AG04450 (cell line): ENCODE results near the gene ZFP90. TPM values are rescaled to one million over a fixed set of nuclear protein-coding genes. Genes with fewer than 3 reads are reported as not detected.
"Not testable (repeated sequence)": the region's sequence is repeated elsewhere in the genome, so short reads cannot be mapped to it uniquely, and the experiment has no call there.

ENCODE experiments used
- CTCF ChIA-PET: fragments of 300-600, 350-600 bp; formaldehyde crosslinking; extraction: SDS; loops from one replicate; lab custom pipeline; 2022; ENCODE audit warnings: antibody characterized with exemption, inconsistent platforms; lab: Charles Lee
- POLR2A ChIA-PET: fragments of 350-600 bp; formaldehyde crosslinking; extraction: SDS; loops from one replicate; lab custom pipeline; 2021; ENCODE audit warnings: antibody characterized with exemption, inconsistent platforms; lab: Yijun Ruan, JAX
- DNase-seq: peaks from one replicate; pipeline ENCODE4 v3.0.0-alpha.2; 2011; ENCODE audit warnings: low read depth, low spot score
- H3K27ac ChIP-seq: one replicate; pipeline ENCODE4 v1.5.1; 2012; ENCODE audit warnings: low read depth, low read length, control low read depth
- H3K27me3 ChIP-seq: one replicate; pipeline ENCODE4 v1.6.0; 2012; ENCODE audit warnings: low read length; ENCODE audit not compliant: control insufficient read depth, insufficient read depth
- H3K4me3 ChIP-seq: 2 replicates; pipeline ENCODE4 v1.5.1; 2011; ENCODE audit warnings: mild to moderate bottlenecking, low read depth, low read length, control low read depth
- H3K9me3 ChIP-seq: 2 replicates; pipeline ENCODE4 v1.5.1; 2012; ENCODE audit warnings: low read length; ENCODE audit not compliant: control insufficient read depth, insufficient read depth
- polyA plus RNA-seq: library from polyadenylated mRNA; depleted of rRNA; stranded (reverse); fragments of >200 nt; gene quantifications from 2 replicates; pipeline ENCODE4 v1.2.3, GENCODE V29; 2011
- TF ChIP-seq, protein P1 (sequence below): IDR thresholded peaks from 2 replicates; pipeline ENCODE4 v1.5.1; 2011; ENCODE audit warnings: low read depth, low read length, control low read depth, inconsistent platforms

Gene ZFP90
- polyA plus RNA-seq, 1 experiment = 25.2 TPM

DNA sequence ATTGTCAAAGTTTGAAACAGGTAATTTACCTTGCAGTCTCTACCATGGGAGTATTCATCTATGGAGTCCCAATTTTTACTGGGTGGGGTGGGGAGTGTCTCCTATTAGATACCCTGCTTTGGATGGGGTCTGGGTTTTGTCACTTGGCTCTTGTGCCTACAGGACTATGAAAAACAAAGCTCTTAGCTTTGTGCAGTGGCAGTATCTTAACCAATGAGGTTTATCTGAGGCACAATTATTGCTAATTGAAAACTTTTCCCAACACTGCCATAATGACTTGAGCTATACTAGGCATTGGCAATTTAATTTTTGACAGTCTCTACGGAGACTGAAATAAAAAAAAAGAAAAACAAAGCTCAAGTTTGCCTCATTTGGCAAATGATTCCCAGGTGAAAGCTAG lies 3.8 kb upstream of the ZFP90 start:
- no peak overlapping the region for H3K27ac ChIP-seq
- peaks cover 15% of the 10 kb centered on the region for H3K9me3 ChIP-seq
- no peak overlapping the region for H3K4me3 ChIP-seq
- no peak for DNase-seq
- CTCF ChIA-PET = interaction anchor here (0.6 to 1.4 kb wide), 2 partner anchors 15 to 25 kb away, joined by 3 to 5 read pairs; no protein-coding TSS in a partner anchor
- TF ChIP-seq, protein P1, sequence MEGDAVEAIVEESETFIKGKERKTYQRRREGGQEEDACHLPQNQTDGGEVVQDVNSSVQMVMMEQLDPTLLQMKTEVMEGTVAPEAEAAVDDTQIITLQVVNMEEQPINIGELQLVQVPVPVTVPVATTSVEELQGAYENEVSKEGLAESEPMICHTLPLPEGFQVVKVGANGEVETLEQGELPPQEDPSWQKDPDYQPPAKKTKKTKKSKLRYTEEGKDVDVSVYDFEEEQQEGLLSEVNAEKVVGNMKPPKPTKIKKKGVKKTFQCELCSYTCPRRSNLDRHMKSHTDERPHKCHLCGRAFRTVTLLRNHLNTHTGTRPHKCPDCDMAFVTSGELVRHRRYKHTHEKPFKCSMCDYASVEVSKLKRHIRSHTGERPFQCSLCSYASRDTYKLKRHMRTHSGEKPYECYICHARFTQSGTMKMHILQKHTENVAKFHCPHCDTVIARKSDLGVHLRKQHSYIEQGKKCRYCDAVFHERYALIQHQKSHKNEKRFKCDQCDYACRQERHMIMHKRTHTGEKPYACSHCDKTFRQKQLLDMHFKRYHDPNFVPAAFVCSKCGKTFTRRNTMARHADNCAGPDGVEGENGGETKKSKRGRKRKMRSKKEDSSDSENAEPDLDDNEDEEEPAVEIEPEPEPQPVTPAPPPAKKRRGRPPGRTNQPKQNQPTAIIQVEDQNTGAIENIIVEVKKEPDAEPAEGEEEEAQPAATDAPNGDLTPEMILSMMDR = no peak
- POLR2A ChIA-PET = no interaction called here
- no peaks in the 10 kb centered on the region for H3K27me3 ChIP-seq

DNA sequence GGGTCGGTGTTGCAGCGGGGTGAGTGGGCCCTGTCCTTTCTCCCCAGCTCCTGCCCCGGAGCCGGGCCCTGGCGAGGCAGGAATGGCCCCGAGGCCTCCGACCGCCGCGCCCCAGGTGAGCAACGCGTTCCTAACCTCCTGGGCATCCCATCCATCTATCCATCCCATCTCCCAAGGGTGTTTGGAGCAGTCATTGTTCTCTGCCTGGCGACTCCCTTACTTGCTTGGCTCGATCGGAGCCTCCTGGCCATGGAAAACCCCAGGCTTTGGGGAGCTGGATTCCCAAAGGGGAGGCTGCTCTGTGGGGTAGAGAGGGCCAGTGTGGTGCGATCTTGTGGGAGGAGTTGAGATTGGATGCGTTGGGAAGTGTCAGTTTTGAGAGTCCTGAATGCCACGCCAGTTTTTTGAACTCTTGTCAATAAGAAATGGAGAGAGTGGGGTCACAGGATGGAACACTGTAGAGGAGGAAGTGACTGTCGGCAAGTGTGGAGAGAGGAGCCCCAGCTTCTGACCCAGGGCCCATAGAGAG lies 684 bp downstream of the ZFP90 start:
- H3K27ac ChIP-seq = no peak overlapping the region
- H3K4me3 ChIP-seq = peak overlapping the region; percentile 75
- no peaks in the 10 kb centered on the region for H3K27me3 ChIP-seq
- POLR2A ChIA-PET = no interaction called here
- peaks cover 26% of the 10 kb centered on the region for H3K9me3 ChIP-seq
- CTCF ChIA-PET = interaction anchor here (0.8 to 2.2 kb wide), 2 partner anchors 10 to 19 kb away, joined by 3 to 15 read pairs; no protein-coding TSS in a partner anchor
- TF ChIP-seq, protein P1 = no peak
- DNase-seq = no peak

DNA sequence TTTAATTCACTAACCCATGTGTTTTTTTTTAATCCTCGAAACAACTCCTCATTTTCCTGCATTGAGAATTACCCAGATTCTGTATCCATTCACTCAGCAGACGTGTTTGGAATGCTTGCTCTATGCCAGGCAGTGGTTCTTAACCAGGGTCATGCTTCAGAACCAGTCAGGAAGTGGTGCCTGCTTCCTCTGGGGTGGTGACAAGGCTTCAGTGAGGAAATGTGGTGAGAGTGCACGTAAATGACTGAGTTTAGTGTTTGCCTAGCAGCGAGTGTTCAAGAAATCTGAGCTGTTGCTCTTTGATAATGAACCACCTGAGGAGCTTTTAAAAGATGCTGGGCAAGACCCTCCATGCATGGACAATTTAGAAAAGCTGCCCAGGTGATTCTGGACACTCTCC lies 9.9 kb downstream of the ZFP90 start:
- Histone ChIP-seq H3K27me3 (no peaks in the 10 kb centered on the region), H3K4me3 (no peak overlapping the region), H3K27ac (no peak overlapping the region), H3K9me3 (peaks cover 80% of the 10 kb centered on the region)
- TF ChIP-seq, protein P1 = no peak
- POLR2A ChIA-PET = no interaction called here
- CTCF ChIA-PET = no interaction called here
- no peak for DNase-seq

DNA sequence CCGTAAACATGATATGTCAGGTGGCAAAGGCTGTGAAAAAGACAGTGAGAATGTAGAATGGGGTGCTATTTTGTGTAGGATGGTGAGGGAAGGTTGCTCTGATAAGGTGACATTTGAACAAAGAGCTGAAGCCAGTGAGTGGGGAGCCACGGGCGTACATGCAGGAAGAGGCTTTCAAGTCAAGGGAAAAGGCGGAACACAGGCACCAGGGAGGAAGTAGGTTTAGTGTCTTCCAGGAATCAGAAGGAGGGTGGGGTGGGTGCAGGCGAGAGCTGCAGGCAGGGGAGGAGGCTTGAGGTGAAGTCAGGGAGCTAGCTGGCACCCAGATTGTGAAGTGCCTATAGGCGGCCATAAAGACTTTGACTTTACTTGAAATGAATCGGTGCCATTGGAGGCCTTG lies 14.1 kb downstream of the ZFP90 start:
- H3K4me3 ChIP-seq = no peak overlapping the region
- POLR2A ChIA-PET = no interaction called here
- CTCF ChIA-PET = no interaction called here
- H3K9me3 ChIP-seq = peaks cover 84% of the 10 kb centered on the region
- H3K27me3 ChIP-seq = no peaks in the 10 kb centered on the region
- no peak for DNase-seq
- no peak overlapping the region for H3K27ac ChIP-seq
- TF ChIP-seq, protein P1 = no peak

DNA sequence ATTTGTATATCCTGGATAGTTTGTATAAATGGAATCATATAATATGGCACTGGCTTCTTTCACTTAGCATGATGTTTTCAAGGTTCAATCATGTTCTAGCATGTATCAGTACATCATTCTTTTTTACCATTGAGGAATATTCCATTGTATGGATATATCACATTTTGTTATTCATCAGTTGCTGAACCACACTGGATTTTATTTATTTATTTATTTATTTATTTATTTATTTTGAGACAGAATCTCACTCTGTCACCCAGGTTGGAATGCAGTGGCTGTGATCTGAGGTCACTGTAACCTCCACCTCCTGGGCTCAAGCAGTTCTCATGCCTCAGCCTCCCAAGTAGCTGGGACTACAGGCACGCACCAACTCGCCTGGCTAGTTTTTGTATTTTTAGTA lies 21.2 kb downstream of the ZFP90 start:
- H3K27ac ChIP-seq, H3K27me3 ChIP-seq, CTCF ChIA-PET, POLR2A ChIA-PET, DNase-seq, H3K4me3 ChIP-seq: not testable (repeated sequence)
- H3K9me3 ChIP-seq = peaks cover 53% of the 10 kb centered on the region
